Kidney (tissue), 14 donors: ENCODE measurements around the gene TENM4. TPM values are rescaled to one million over a fixed set of nuclear protein-coding genes. Genes with fewer than 3 reads are reported as not detected.

Source experiments
- DNase-seq, 5 donors: peaks; one replicate each; pipeline ENCODE4 v3.0.0-alpha.2; 2013 to 2020
- FAIRE-seq: peaks from 2 replicates; lab custom pipeline; 2012; peaks lifted over from hg19 to GRCh38; lab: Jason Lieb, UNC
- H3K27ac ChIP-seq, 2 donors: one replicate each; pipeline ENCODE4 v1.7.0; 2013; ENCODE audit warnings: low read depth in 2 of 2, low read length in 2 of 2, inconsistent platforms in 1 of 2
- H3K27me3 ChIP-seq: one replicate; pipeline ENCODE4 v1.7.1; 2013; ENCODE audit warnings: low read length, inconsistent platforms; ENCODE audit not compliant: control insufficient read depth, insufficient read depth
- H3K36me3 ChIP-seq, 3 donors: one replicate each; pipeline versions ENCODE4 v1.7.0 to v1.7.1; 2013; ENCODE audit warnings: low read length in 3 of 3, control low read depth in 1 of 3, inconsistent platforms in 1 of 3; ENCODE audit not compliant: insufficient read depth in 3 of 3, control insufficient read depth in 2 of 3
- H3K4me1 ChIP-seq, 3 donors: one replicate each; pipeline versions ENCODE4 v1.7.0 to v1.7.1; 2013; ENCODE audit warnings: low read length in 3 of 3, inconsistent platforms in 1 of 3, low read depth in 1 of 3; ENCODE audit not compliant: control insufficient read depth in 2 of 3, insufficient read depth in 2 of 3
- H3K4me3 ChIP-seq, 3 donors: one replicate each; pipeline versions ENCODE4 v1.7.0 to v1.8.1; 2013; ENCODE audit warnings: low read length in 3 of 3, control low read depth in 1 of 3, inconsistent platforms in 1 of 3
- H3K9ac ChIP-seq, 3 donors: one replicate each; pipeline versions ENCODE4 v1.7.0 to v1.7.1; 2013; ENCODE audit warnings: low read length in 3 of 3, control low read depth in 1 of 3, inconsistent platforms in 1 of 3
- H3K9me3 ChIP-seq, 3 donors: one replicate each; pipeline versions ENCODE4 v1.7.0 to v1.7.1; 2013; ENCODE audit warnings: low read length in 3 of 3, control low read depth in 1 of 3, inconsistent platforms in 1 of 3; ENCODE audit not compliant: control insufficient read depth in 2 of 3, insufficient read depth in 1 of 3
- CTCF ChIP-seq: IDR thresholded peaks from 3 replicates; pipeline ENCODE4 v1.5.1; 2012; ENCODE audit warnings: mild to moderate bottlenecking, moderate library complexity, borderline replicate concordance; ENCODE audit not compliant: insufficient read depth; ENCODE audit errors: extremely low read depth
- intact Hi-C: fragments of 100-400 bp; cut with DNase I; formaldehyde crosslinking; loops from one replicate; pipeline ENCODE4 v1.11.1; 2022
- polyA plus RNA-seq: library from polyadenylated mRNA; stranded (reverse); fragments of 350-450 nt; fragmentation: Illumina TruSeq; extraction: RNeasy Lipid Tissue Mini Kit (QIAGEN cat#74804); gene quantifications from one replicate; pipeline ENCODE4 v1.2.3, GENCODE V29; 2014; ENCODE audit warnings: low read depth, low replicate concordance; ENCODE audit not compliant: insufficient read depth
- total RNA-seq: library from RNA; stranded (reverse); fragmentation: NEBNext Ultra II Directional; extraction: Animal tissue kit (Norgen Biotek cat#: 25700); gene quantifications from one replicate; pipeline ENCODE4 v1.2.1, GENCODE V29; 2021
- donor health status: control.
- donor health status: control.
- donor health status: control.
- donor health status: control.
- donor health status: control.
- donor health status: DM: yes; HTN: yes; CAD: no.
- donor health status: Normal renal cell carcinoma (clear cell type).

Gene TENM4
- total and polyA plus RNA-seq, 2 donors from 2014 or later, result 0.34 to 31.0 TPM

GRCh38 chr11:78804991-78805390 lies 635.8 kb downstream of the TENM4 start:
- TF ChIP-seq CTCF, result no peak
- DNase-seq, result no peak
- Histone ChIP-seq H3K27ac (no peak overlapping the region), H3K9ac (no peak overlapping the region), H3K4me1 (peaks cover 3 to 21% (median 11%) of the 10 kb centered on the region in 3 donors), H3K36me3 (no peaks in the 10 kb centered on the region), H3K4me3 (no peak overlapping the region), H3K27me3 (no peaks in the 10 kb centered on the region), H3K9me3 (no peaks in the 10 kb centered on the region)
- intact Hi-C loops, result no loop called here
- no peak for FAIRE-seq

- intact Hi-C loops, result no loop called here
- H3K4me1 ChIP-seq, result peaks cover 0 to 14% (median 11%) of the 10 kb centered on the region in 3 donors
Measured at GRCh38 chr11:78803995-78804394, 636.8 kb downstream of the TENM4 start.

GRCh38 chr11:78802058-78802761 lies 638.6 kb downstream of the TENM4 start:
- DNase-seq, result peak in 1 of 5 donors; percentile 54
- H3K27me3 ChIP-seq, result no peaks in the 10 kb centered on the region
- FAIRE-seq, result no peak
- intact Hi-C loops, result no loop called here
- H3K9me3 ChIP-seq, result no peaks in the 10 kb centered on the region
- no peak overlapping the region for H3K9ac ChIP-seq
- peaks cover 3 to 14% (median 11%) of the 10 kb centered on the region in 3 donors for H3K4me1 ChIP-seq
- no peak overlapping the region for H3K27ac ChIP-seq
- no peaks in the 10 kb centered on the region for H3K36me3 ChIP-seq
- H3K4me3 ChIP-seq, result no peak overlapping the region
- TF ChIP-seq CTCF, result no peak

More at GRCh38 chr11:78803995-78804394, 636.8 kb downstream of the TENM4 start:
- no peak for FAIRE-seq
- Histone ChIP-seq H3K9ac (no peak overlapping the region), H3K9me3 (no peaks in the 10 kb centered on the region), H3K27me3 (no peaks in the 10 kb centered on the region), H3K36me3 (no peaks in the 10 kb centered on the region), H3K4me3 (no peak overlapping the region), H3K27ac (no peak overlapping the region)
- no peak for TF ChIP-seq CTCF
- no peak for DNase-seq
